Activated T-cell treated with anti-CD3 and anti-CD28 coated beads for 4 hours (primary cell): Measurements from ENCODE around the gene FLCN.

Experiments used
- DNase-seq: peaks from one replicate; pipeline ENCODE4 v3.0.0-alpha.2; 2020

The FLCN gene

DNA sequence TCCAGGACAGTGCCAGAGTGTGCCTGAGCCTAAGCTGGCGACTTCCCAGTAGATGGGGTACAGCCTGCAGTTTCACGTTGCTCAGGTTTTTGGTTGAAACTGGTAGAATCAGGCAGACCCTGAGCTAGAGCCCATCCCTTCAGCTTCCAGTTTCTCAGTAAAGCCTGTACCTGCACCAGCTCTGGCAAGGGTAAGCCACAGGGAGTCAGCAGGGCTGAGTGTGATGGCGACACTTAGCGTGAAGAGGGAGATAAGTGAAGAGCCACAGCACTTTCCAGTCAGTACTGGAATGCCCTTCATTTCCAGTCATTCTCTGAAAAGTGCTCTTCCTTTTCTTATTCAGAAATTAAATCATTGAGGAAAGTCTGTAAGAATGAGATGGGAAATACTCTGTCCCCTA lies 53.2 kb downstream of the FLCN start:
- no peak for DNase-seq

DNA sequence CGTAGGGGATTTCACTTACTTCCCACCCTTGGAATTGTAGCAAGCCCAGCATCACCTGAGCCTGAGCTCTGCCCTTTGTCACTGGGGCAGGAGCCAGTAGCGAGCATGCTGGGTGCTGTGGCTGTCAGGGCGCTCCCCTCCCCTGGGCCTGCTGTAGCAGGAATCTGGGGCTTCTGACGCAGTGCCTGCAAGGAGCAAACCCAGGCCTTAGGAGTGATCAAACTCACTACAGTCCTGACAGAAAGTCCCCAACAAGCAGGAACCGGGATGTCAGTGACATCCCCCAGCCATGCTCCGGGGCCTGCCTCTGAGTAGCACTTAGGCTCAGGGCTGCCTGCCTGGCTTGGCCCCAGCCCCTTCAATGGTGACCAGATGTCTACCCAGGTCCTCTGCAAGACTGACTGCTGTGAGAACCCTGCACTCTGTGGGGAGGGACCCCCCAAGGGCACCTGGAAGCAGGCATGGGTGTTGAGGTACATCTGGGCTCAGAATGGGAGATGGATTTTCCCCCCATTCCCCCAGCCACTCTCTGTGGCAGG lies 54.3 kb downstream of the FLCN start:
- no peak for DNase-seq

DNA sequence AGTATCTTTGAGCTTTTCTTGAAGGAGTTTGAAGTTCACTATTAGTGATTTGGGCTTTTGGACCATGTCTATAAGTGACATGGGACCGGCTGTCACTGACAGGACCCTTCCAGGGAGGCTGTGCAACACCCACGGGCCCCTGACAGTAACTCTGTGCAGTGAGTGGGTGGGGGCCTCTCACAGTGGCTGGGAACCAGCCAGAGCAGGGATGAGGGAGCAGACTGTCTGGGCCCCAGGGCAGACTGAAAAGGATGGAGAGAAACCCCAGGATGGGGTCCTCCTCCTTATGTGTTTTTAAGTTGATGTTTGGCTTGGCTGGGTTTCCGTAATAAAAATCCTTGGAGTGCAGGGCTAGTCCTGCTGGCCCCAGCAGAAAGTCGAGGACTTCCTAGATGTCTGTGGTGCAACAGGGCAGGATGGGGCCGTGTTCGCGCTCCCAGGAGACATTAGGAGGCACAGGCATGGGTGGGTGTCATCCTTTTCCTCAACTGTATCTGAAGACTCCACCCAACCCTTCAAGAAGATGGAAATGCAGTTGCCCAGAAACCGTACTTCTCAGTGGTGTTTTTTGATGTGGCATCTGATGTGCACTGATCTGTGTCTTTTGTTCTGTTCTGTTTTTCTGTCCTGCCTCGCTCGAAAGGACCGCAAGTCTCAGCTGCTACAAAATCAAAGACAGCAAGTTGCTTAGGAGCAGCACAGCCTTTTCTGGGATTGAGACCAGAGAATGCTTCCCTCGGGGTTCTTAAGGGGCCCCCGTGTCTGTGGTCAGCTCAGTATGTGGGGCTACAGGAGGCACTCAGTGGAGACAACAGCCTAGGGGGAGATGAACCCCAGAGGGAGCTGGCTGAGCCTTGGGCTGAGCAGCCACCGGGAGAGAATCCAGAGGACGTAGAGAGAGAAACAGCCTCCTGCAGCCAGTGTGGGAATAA lies 55.0 kb downstream of the FLCN start:
- peak; percentile 35 for DNase-seq

DNA sequence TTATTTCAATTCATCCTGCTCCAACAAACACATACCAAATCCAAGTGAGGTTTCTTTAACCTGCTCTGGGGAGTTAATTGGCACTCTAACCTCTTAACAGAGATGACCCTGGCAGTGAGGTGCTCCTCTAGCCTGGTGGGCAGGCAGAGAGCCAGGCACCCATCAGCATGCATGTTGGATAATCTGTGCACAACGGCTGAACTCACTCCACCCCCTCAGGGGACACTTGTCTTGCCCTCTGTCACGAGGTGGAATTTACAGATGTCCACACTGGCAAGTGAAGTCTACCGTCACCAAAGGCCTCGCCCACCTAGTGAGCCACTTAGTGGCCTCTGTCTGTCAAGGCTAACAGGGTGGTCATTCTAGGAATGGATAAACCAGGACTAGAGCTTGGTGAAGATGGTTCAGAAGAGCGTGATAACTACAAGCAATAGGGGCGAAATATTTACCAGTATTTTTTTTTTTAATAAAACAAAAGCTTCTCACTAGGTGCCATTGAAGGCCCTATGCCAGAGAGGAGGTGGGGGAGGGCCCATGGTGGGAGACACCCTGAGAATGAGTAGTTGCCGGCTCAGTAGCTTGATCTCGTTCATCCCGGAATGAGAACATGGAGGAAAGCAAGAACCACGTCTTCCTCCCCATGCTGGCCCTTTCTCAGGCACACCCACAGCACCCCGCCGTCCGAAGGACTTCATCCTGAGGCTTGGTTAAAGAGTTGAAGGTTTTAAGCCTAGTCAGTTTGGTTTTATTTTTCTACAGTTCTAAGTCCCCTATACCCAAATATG lies 56.0 kb downstream of the FLCN start:
- no peak for DNase-seq

DNA sequence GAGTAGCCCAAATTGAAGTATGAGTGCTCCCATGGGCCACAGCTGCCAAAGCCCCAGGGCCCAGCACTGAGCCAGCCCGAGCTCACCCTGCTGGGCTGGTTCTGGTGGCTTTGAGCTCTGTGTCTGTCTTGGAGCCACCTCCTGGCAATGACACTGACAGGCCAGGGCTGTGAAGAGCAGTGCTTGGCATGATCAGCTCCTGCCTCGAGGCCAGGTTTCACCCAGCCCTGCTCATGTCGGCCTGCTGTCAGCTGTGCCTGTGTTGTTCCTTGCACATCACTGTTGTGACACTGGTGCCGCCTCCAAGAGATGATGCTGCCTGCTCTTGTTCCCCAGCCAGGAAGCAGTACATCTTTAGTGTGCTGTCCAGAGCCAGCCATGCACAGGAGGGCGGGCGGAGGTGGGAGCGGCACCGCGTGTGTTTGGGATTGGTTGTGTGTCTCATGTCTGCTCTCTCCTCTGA lies 56.8 kb downstream of the FLCN start:
- DNase-seq = no peak

DNA sequence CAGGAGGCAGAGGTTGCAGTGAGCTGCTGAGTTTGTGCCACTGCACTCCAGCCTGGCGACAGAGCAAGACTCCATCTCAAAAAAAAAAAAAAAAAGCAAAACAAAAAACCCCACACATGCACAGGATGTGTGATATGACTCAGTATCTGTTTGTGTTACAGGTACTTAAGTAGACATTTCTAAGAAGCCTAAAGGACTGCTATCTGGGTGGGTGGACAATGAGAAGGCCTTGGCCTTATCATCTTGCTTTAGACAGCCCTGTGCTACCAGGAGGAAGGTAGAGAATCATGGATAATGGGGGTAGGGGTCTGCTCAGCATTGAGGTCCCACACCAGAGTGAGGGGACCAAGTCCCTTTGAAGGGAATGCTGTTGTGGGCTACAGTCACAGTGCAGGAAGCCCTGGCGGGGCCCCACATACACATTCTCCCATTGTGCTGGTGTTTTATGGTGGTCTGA lies 57.6 kb downstream of the FLCN start:
- no peak for DNase-seq

DNA sequence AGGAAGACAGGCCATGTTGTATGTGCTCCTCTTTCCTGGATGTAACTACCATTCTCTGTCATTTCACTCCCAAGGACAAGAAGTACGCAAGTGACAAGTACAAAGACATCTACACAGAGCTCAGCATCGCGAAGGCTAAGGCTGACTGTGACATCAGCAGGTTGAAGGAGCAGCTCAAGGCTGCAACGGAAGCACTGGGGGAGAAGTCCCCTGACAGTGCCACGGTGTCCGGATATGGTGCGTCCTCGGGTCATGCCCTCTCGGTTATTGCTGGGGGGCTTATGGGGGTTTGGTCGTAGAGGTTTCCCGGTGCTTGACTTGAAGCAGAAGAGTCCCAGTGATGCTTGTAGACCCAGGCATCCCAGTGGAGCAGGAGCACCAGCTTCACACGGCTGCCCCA lies 59.8 kb downstream of the FLCN start:
- no peak for DNase-seq

DNA sequence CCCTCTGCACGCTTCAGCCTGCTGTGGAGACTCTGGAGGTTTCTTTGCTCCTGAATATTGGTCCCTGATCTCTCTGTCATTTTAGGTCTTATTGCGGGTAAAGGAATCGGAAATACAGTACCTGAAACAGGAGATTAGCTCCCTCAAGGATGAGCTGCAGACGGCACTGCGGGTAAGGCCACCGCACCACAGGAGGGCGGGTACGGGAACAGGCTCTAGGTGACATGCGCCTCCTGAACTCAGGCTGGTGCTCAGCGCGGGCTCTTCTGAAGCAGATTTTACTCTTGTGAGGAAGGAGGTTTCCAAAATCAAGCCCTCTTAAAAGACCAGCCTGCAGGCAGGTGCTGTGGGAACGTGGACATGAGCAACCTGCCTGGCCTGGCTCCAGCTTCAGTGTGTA lies 60.6 kb downstream of the FLCN start:
- no peak for DNase-seq

DNA sequence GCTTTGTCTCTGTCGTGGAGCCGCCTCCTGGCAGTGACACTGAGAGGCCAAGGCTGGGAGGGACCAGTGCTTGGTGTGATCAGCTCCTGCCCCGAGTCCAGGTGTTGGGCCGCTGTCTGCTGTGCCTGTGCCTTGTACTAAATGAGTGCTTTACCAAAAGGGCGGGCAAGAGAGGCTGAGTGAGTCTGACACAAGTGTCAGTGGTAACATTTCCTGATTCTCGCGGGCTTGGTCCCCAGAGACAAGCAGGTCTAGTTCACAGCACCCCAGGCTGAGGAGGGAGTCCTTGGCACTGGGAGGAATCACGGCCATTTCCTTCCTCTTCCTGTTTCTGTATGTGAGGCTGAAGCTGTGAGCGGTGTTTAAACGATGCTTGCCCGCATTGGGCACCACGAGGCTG lies 61.1 kb downstream of the FLCN start:
- DNase-seq = no peak

DNA sequence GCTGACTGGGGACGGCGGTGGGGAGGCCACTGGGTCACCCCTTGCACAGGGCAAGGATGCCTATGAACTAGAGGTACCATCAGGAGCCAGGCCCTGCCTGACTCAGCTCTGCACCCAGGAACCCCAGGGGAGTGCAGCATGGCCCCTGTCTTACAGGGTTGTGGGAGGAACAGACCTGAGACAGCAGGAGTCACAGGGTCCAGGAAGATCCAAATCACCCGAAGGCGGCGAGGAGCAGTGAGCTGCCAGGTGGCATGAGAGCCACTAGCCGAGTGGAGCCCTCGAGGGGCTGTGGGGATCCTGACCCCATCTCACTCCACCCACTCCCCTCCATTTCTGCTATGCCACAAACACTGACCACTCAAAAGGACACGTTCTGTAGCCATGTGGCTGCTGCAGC lies 61.6 kb downstream of the FLCN start:
- DNase-seq = no peak

DNA sequence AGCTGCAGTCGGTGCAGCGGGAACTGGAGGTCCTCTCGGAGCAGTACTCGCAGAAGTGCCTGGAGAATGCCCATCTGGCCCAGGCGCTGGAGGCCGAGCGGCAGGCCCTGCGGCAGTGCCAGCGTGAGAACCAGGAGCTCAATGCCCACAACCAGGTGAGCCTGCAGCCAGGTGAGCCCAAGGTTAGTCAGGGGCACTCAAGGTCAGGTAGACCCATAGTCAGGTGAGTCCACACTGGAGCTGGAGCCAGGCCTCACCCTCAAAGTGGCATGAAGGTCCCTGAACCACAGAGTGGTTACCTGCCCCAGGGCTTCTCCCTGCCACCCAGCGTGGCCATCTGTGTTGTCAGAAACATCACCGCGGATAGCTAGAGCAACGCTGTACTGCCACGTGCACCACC lies 63.0 kb downstream of the FLCN start:
- DNase-seq = no peak

DNA sequence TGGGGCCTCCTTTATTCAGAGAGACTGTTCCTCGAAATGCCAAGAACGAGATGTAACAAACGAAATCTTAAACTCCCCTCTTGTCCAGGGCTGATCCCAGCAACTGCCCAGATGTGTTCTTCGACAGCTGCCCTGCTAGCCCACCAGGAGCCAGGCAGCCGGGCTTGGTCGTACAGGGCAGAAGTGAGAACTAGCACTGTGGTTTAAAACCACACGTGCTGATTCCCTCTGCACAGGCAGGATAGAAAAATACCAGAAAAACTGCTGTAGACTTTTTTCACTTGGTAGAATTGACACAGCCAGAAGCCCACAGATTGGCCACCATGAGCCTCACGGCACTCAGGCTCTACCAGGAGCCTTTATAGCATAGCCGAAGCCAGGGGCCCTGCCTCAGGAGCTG lies 64.0 kb downstream of the FLCN start:
- DNase-seq = no peak

DNA sequence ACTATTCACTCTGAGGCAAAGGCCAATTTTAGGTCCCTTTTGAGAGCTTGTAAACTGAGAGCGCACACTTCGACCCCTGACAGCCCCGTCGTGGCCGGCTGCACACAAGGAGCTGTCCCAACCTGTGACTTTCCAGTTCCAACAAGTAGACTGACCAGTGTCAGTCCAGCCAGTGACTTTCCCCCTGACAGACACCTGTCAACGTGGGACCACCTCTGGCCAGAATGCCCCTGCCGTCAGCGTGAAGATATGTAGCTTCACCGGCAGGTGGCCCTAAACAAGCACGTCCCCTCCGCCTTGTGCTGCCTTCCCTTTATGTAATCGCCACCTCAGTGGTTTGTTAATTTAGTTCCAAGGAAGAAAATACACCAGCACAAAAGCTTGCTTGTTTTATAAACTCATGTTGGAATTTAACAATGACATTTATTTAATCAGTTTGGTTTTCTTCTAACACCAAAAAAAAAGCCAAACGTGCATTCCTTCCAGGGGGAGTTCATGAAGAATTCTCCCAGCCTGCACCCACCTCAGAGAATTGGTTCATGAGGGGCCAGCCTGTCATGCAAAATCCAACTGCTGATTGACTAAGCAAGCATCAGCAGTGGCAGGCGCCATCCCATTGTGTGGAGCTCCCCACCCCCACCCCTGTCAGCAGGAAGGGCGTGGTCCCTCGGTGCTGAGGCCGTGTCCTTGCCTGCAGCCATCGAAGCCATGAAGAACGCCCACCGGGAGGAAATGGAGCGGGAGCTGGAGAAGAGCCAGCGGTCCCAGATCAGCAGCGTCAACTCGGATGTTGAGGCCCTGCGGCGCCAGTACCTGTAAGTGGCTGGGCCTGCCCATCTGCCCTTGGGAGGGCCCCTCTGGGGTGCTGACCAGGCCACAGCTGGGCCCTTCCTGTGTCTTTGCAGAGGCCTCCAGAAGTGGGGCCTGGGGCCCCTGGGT lies 64.7 kb downstream of the FLCN start:
- DNase-seq = no peak

DNA sequence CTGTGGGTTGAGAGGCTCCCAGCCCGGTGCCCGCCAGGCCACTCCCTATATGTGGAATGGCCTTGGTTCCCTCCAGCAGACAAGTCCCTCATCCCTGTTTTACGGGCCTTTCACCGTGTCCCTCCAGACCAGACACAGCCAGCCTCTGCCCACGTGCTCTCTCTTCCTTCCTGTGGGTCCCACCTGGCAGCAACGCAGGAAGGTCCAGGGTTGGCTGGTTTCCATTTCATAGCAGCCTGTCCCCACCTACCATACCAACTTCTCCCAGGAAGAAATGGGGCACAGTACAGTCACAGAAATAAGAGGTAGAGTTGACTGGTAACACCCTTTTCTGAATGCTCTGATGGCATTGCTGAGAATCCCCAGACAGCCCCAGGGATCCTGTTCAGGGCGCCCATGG lies 65.8 kb downstream of the FLCN start:
- no peak for DNase-seq

DNA sequence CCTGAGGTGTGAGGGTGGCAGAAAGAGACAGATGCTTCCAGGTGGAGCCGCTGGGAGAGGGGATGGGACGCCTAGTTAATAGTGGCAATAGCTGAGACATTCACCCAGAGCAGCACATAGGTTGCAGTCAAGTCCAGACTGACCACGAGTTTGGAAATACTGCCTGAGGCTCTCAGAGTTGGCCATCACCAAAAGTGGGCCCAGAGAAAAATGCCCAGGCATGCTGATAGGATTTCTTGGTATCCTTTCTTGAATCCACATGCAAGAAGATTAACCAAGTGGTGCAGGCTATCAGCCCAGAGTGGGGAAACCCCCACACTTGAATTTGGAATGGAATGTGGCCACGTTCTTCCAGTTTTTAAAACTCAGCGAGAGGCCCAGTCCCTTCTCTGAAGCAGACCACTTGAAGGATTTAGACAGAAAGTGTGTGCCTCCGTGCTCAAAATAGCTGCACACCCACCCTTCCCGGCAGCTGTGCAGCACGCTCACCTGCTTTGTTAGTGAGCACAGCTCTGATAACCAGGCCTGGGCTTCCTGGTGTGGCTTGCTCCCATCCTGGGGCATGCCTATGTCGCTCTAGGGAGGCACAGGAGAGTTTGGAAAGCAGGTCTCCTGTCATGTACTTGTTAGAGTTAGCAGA lies 66.5 kb downstream of the FLCN start:
- no peak for DNase-seq

DNA sequence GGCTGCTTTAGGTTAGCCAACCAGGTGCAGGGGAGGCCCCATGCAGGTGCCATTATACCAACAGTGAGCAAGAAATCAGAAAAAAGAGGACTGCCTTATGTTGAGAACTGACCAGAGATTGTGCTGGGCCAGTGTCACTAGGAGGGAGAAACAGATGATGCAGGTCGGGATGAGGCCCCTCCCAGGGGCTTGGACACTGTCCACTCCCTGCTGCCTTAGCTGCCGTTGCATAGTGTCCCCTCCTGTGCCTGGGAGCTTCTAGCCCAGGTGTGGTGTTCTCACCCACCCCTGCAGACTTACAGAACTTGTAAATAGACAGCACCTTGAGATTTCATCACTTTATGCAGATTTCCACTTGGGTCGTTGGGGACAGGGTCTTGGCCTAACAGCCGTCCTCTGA lies 67.6 kb downstream of the FLCN start:
- no peak for DNase-seq

DNA sequence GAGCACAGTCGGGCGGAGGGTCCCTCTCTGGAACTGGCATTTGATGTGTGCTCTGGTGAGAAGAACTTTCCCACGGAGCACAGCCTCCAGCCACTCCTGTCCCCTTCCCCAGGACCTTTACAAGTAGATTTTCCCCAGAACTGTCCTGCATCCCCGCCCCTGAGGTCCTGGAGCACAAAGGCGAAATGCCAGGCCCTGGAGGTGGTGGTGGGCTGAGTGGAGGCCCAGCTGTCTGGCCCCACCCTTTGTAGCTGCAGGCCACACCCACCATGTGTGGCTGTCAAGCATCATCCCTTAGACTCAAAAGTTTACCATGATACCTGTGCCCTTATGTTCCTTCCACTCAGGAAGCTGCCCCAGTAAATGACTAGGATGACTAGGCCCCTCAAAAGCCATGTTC lies 68.6 kb downstream of the FLCN start:
- no peak for DNase-seq

DNA sequence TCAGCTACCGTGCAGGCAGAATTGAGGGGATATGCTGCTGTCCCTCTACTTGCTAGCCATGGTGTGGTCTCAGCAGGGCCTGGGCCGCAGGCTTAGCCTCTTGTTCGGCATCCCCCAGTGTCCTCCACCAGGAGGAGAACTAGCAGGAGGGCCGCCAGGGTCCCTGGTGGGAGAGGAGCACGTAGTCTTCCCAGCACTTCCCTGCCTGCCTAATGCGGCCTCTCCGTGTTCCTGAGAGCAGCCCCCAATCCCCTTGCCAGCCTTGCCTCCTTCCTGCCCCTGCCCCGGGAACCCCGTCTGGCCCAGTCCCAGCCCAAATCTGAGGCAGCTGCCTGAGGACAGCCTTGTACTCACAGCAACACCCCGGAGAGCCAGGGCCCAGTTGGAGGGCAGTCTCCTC lies 69.0 kb downstream of the FLCN start:
- DNase-seq = no peak

DNA sequence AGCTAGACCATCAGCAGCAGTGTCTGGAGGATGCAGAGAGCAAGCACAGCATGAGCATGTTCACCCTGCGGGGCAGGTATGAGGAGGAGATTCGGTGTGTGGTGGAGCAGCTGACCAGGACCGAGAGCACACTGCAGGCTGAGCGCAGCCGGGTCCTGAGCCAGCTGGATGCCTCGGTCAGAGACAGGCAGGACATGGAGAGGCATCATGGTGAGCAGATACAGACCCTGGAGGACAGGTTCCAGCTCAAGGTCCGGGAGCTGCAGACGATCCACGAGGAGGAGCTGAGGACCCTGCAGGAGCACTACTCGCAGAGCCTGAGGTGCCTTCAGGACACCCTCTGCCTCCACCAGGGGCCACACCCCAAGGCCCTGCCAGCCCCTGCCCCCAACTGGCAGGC lies 69.6 kb downstream of the FLCN start:
- no peak for DNase-seq

DNA sequence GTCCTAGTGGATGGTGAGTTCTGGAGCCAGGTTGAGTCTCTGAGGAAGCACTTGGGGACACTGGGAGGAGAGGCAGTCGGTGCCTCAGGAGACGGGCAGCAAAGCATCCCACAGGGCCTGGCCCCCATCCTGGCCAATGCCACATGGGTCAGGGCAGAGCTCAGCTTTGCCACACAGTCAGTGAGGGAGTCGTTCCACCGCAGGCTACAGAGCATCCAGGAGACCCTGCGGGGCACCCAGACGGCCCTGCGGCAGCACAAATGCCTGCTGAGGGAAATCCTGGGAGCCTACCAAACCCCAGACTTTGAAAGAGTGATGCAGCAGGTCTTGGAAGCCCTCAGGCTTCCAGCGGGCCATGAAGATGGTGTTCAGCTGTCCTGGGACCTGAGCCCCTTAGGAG lies 70.5 kb downstream of the FLCN start:
- DNase-seq = no peak

DNA sequence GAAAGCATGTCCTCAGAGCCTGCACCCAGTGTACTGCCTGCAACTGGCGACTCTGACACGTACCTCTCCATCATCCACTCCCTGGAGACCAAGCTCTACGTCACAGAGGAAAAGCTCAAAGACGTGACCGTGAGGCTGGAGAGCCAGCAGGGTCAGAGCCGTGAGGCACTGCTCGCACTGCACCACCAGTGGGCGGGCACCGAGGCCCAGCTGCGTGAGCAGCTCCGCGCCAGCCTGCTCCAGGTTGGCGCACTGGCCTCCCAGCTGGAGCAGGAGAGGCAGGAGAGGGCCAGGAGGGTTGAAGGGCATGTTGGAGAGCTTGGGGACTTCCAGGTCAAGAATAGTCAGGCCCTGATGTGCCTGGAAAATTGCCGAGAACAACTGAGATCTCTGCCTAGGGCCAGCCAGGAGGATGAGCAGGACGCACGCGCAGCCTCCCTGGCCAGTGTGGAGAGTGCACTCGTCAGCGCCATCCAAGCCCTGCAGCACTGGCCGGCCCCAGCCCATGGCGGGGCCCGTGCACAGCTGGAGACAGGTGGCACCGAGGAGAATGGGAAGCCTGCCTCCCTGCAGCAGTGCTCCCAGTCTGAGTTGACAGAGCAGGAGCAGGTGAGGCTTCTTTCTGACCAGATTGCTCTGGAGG lies 71.2 kb downstream of the FLCN start:
- DNase-seq = no peak

DNA sequence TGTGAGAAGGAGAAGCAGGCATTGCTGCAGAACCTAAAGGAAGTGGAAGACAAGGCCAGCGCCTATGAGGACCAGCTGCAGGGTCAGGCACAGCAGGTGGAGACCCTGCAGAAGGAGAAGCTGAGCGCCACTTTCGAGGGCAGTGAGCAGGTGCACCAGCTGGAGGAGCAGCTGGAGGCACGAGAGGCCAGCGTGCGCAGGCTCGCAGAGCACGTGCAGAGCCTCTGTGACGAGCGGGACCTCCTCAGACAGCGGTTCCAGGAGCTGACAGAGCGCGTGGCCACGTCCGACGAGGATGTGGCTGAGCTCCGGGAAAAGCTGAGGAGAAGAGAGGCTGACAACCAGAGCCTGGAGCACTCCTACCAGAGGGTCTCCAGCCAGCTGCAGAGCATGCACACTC lies 72.3 kb downstream of the FLCN start:
- DNase-seq = no peak
